ENCODE results near the gene LETM1. TPM values are rescaled to one million over a fixed set of nuclear protein-coding genes. Genes with fewer than 3 reads are reported as not detected.

Gene LETM1
- total RNA-seq, 1 experiment from 2014 or later = 67.3 TPM

DNA sequence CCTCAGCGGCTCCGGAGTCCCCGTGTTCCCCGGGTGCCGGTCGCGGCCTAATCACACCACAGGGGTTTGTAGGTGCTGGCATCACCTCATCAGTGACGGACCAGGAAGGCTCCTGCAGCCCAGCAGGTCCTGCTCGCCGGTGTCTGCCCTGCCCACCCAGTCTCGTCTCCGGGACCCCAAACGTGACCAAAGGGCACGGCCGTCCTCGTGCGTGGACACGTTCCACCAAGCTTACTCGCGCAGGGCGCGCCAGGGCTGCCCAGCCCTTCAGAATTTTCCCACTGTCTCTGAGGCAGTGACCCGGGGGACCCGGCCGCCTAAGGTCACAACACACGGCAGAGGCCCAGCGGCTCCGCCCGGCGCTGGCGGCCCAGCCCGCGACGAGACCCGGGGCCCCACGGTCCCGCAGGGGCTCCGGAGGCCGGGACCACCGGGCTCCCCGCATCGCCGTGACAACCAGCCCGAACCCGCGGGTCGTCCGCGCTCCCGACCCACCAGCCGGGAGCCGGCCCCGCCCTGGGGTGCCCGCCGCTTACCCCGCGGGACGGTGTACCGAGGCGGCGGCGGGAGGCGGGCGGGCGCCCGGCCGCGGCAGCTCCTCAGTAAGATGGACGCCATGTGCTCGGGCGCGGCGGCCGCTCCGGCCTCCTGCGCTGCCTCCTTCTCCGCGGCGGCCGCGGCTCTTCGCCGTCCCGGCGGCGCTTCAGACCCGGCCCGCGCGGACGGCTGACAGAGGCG lies 454 bp downstream of the LETM1 start:
- BruUV-seq (replicated peaks) = no TSS peak
- DNase-seq (ENCODE audit: low read depth, low spot score) = no peak
- ATAC-seq = peak; percentile 35
- TF ChIP-seq, protein P1, sequence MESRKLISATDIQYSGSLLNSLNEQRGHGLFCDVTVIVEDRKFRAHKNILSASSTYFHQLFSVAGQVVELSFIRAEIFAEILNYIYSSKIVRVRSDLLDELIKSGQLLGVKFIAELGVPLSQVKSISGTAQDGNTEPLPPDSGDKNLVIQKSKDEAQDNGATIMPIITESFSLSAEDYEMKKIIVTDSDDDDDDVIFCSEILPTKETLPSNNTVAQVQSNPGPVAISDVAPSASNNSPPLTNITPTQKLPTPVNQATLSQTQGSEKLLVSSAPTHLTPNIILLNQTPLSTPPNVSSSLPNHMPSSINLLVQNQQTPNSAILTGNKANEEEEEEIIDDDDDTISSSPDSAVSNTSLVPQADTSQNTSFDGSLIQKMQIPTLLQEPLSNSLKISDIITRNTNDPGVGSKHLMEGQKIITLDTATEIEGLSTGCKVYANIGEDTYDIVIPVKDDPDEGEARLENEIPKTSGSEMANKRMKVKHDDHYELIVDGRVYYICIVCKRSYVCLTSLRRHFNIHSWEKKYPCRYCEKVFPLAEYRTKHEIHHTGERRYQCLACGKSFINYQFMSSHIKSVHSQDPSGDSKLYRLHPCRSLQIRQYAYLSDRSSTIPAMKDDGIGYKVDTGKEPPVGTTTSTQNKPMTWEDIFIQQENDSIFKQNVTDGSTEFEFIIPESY (IDR thresholded peaks at IDR 0.05; ENCODE audit: extremely low read depth, insufficient replicate concordance, low read length) = no peak
- TF ChIP-seq ZFX (IDR thresholded peaks at IDR 0.05) = peak; percentile 97
- Histone ChIP-seq H3K4me2 (ENCODE audit: low read length) (peak overlapping the region; percentile 94), H3K36me3 (ENCODE audit: control insufficient read depth in 1 of 2, insufficient read depth in 2 of 2, low read length in 2 of 2) (peaks cover 0 to 15% of the 10 kb centered on the region in 2 experiments; a peak in 1 of 4 replicates), H3K4me3 (replicated peaks in 1 of 2; ENCODE audit: low read depth in 1 of 2, low read length in 2 of 2) (peak overlapping the region; percentile 76 to 91), H2AFZ (ENCODE audit: low read depth, low read length, poor library complexity, severe bottlenecking) (no peak overlapping the region), H3K4me1 (ENCODE audit: control insufficient read depth in 1 of 2, insufficient read depth in 2 of 2, low read length in 2 of 2) (peaks cover 31 to 46% of the 10 kb centered on the region in 2 experiments), H3K9me3 (ENCODE audit: control insufficient read depth in 1 of 2, insufficient read depth in 1 of 2, low read depth in 1 of 2, low read length in 2 of 2) (no peaks in the 10 kb centered on the region), H3K27me3 (ENCODE audit: insufficient read depth, low read length) (no peaks in the 10 kb centered on the region), H3K79me2 (ENCODE audit: insufficient read depth, low read length) (peaks cover 70% of the 10 kb centered on the region), H3K9me2 (ENCODE audit: insufficient read depth) (no peaks in the 10 kb centered on the region), H3K27ac (ENCODE audit: low read depth, low read length) (peak overlapping the region; percentile 96), H3K9ac (ENCODE audit: low read length) (peak overlapping the region; percentile 94), H4K20me1 (ENCODE audit: insufficient read depth) (peaks cover 11% of the 10 kb centered on the region; the same call in 1 of the 2 replicates)
- ChIA-PET RAD21 (ENCODE audit: low non-redundant PET in 1 of 2, low total read pairs in 2 of 2, uncharacterized antibody in 2 of 2, unreplicated experiment in 2 of 2) (no interaction called here), CTCF (no interaction called here), POLR2A (interaction anchor here (0.6 to 1.8 kb wide), 2 partner anchors 14 to 54 kb away, joined by 3 to 4 read pairs; no protein-coding TSS in a partner anchor)
- intact Hi-C loops (cut with micrococcal nuclease) = no loop called here

DNA sequence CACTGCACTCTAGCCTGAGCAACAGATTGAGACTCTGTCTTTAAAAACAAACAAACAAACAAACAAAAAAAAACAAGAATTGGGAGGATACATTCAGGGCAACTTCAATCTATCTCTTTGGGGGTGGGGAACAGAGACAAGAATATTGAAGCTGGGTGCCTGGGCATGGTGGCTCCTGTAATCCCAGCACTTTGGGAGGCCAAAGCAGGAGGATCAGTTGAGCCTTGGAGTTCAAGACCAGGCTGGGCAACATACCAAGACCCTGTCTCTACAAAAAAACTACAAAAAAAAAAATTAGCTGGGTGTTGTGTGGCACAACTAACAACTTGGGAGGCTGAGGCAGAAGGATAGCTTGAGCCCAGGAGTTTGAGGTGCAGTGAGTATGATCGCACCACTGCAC lies 1.2 kb downstream of the LETM1 start:
- peaks cover 11% of the 10 kb centered on the region; the same call in 1 of the 2 replicates for H4K20me1 ChIP-seq (ENCODE audit: insufficient read depth)
- TSS peak; percentile 70 for BruUV-seq (replicated peaks)
- no peaks in the 10 kb centered on the region for H3K9me3 ChIP-seq (ENCODE audit: control insufficient read depth in 1 of 2, insufficient read depth in 1 of 2, low read depth in 1 of 2, low read length in 2 of 2)
- no peak for ATAC-seq
- H3K9ac ChIP-seq (ENCODE audit: low read length) = peak overlapping the region; percentile 94
- RAD21 ChIA-PET (ENCODE audit: low non-redundant PET in 1 of 2, low total read pairs in 2 of 2, uncharacterized antibody in 2 of 2, unreplicated experiment in 2 of 2) = no interaction called here
- no peak for DNase-seq (ENCODE audit: low read depth, low spot score)
- TF ChIP-seq, protein P2, sequence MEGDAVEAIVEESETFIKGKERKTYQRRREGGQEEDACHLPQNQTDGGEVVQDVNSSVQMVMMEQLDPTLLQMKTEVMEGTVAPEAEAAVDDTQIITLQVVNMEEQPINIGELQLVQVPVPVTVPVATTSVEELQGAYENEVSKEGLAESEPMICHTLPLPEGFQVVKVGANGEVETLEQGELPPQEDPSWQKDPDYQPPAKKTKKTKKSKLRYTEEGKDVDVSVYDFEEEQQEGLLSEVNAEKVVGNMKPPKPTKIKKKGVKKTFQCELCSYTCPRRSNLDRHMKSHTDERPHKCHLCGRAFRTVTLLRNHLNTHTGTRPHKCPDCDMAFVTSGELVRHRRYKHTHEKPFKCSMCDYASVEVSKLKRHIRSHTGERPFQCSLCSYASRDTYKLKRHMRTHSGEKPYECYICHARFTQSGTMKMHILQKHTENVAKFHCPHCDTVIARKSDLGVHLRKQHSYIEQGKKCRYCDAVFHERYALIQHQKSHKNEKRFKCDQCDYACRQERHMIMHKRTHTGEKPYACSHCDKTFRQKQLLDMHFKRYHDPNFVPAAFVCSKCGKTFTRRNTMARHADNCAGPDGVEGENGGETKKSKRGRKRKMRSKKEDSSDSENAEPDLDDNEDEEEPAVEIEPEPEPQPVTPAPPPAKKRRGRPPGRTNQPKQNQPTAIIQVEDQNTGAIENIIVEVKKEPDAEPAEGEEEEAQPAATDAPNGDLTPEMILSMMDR (IDR thresholded peaks at IDR 0.05 in 2 of 3, conservative IDR thresholded peaks at IDR 0.05 in 1 of 3; ENCODE audit: borderline replicate concordance in 1 of 3, insufficient read depth in 1 of 3, low read depth in 2 of 3, low read length in 2 of 3) = no peak
- no peak for TF ChIP-seq CEBPB (IDR thresholded peaks at IDR 0.05; ENCODE audit: low read depth)
- TF ChIP-seq EZH2 (IDR thresholded peaks at IDR 0.05) = no peak
- no peak for TF ChIP-seq SP1 (IDR thresholded peaks at IDR 0.05; ENCODE audit: low read depth)
- TF ChIP-seq FOSL1 (IDR thresholded peaks at IDR 0.05; ENCODE audit: low read depth) = no peak
- TF ChIP-seq SIN3A (IDR thresholded peaks at IDR 0.05; ENCODE audit: low read depth) = no peak
- TF ChIP-seq ZFX (IDR thresholded peaks at IDR 0.05) = no peak
- TF ChIP-seq EZH2phosphoT487 (IDR thresholded peaks at IDR 0.05; ENCODE audit: borderline replicate concordance) = no peak
- TF ChIP-seq, protein P3, sequence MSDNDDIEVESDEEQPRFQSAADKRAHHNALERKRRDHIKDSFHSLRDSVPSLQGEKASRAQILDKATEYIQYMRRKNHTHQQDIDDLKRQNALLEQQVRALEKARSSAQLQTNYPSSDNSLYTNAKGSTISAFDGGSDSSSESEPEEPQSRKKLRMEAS (IDR thresholded peaks at IDR 0.05) = no peak
- no peak for TF ChIP-seq ELF1 (IDR thresholded peaks at IDR 0.05; ENCODE audit: borderline replicate concordance, low read depth)
- TF ChIP-seq CBX3 (IDR thresholded peaks at IDR 0.05; ENCODE audit: low read depth) = no peak
- TF ChIP-seq EGR1 (IDR thresholded peaks at IDR 0.05; ENCODE audit: low read depth) = no peak
- TF ChIP-seq, protein P1 (IDR thresholded peaks at IDR 0.05; ENCODE audit: extremely low read depth, insufficient replicate concordance, low read length) = no peak
- no peaks in the 10 kb centered on the region for H3K27me3 ChIP-seq (ENCODE audit: insufficient read depth, low read length)
- peak overlapping the region; percentile 76 to 91 for H3K4me3 ChIP-seq (replicated peaks in 1 of 2; ENCODE audit: low read depth in 1 of 2, low read length in 2 of 2)
- H3K4me2 ChIP-seq (ENCODE audit: low read length) = peak overlapping the region; percentile 94
- peaks cover 31 to 46% of the 10 kb centered on the region in 2 experiments for H3K4me1 ChIP-seq (ENCODE audit: control insufficient read depth in 1 of 2, insufficient read depth in 2 of 2, low read length in 2 of 2)
- H2AFZ ChIP-seq (ENCODE audit: low read depth, low read length, poor library complexity, severe bottlenecking) = no peak overlapping the region
- peaks cover 0 to 15% of the 10 kb centered on the region in 2 experiments; a peak in 1 of 4 replicates for H3K36me3 ChIP-seq (ENCODE audit: control insufficient read depth in 1 of 2, insufficient read depth in 2 of 2, low read length in 2 of 2)
- no peaks in the 10 kb centered on the region for H3K9me2 ChIP-seq (ENCODE audit: insufficient read depth)
- CTCF ChIA-PET = interaction anchor here (1.4 kb wide), 1 partner anchor 106 kb away, joined by 3 read pairs; no protein-coding TSS in a partner anchor
- intact Hi-C loops (cut with micrococcal nuclease) = no loop called here
- H3K27ac ChIP-seq (ENCODE audit: low read depth, low read length) = peak overlapping the region; percentile 96
- POLR2A ChIA-PET = no interaction called here
- H3K79me2 ChIP-seq (ENCODE audit: insufficient read depth, low read length) = peaks cover 78% of the 10 kb centered on the region
